H54 (cell line): ENCODE data around the gene ABLIM2.

Source experiments
- DNase-seq: peaks from one replicate; pipeline ENCODE4 v3.0.0; 2011; ENCODE audit warnings: low spot score, mixed read lengths; ENCODE audit not compliant: insufficient read length
- FAIRE-seq: peaks from 3 replicates; lab custom pipeline; 2011; peaks lifted over from hg19 to GRCh38; lab: Jason Lieb, UNC
- POLR2A ChIP-seq: IDR thresholded peaks from 2 replicates; pipeline ENCODE4 v1.6.1; 2011; ENCODE audit warnings: low read depth, mild to moderate bottlenecking, low read length

The ABLIM2 gene

DNA sequence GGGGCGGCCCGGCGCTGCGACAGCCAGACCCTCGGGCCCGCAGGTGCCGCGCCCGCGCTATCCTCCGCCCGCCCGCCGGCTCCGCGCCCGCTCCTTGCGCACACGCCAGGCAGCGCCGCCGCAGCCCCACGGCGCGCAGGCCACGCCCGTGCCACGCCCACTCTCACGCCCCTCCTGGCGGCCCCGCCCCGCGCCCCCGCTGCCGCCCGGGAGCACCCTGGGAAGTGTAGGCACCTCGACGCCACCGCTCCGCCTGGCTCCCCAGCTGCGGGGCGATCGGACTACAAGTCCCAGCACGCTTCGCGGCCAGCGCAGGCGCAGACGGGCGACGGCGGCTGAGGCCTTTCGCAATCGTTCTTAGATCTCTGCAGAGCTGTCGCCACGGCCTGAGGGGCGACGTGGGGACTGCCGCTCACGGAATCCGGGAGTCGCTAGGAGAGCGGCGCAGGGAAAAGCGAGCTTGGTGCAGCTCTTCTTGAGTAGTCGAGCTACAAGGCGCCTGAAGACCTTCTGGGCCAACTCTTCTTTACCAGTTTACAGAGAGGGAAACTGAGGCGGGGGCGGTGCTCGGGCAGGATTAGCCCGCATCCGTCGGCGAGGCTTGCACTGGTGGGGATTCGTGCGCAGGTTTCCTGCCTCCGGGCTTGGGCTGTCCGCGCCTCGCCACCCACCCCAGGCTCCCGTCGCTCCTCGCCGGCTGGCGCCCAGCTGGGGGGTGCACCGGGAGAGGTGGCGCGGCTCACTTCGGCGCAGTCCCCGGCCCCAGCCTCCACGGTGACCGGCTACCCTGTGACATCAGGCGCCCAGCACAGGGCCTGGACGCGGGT lies at the start of gene ABLIM2:
Gene ABLIM2, minus strand, starts transcription at position 104 of the 827 bp plus-strand sequence. CDS start 124 bp downstream, outside the sequence.
- TF ChIP-seq POLR2A, result peak; percentile 83
- DNase-seq, result peak; percentile 75
- FAIRE-seq, result no peak

- no peak for TF ChIP-seq POLR2A
- no peak for FAIRE-seq
- no peak for DNase-seq
These were observed 48.7 kb upstream of the ABLIM2 start for GRCh38 chr4:8207314-8207713.

GRCh38 chr4:8205749-8206611 lies 47.4 kb upstream of the ABLIM2 start:
- no peak for FAIRE-seq

DNA sequence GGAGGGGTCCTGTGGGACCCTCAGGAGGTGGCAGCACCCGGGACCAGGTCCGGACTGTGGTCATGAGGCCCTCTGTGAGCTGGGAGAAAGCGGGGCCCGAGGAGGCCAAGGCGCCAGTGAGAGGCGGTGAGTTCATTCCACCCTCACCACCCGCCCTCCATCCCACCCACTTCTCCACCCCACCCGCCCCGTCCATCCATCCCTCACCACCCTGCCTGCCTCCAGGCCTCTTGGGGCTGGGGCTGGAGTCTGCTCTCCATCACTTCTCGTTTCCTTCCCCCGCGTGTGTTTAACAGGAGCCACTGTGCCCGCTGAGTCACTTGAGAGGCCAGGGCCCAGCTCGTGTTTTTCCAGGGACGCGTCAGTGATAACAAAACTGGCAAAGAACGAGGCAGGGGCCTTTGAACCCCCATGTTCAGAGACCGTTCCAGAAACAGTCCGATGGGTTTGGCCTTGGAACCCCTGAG lies 46.7 kb upstream of the ABLIM2 start:
- FAIRE-seq (no peak), DNase-seq (no peak)
- TF ChIP-seq POLR2A, result no peak

More at GRCh38 chr4:8205749-8206611, 47.4 kb upstream of the ABLIM2 start:
- DNase-seq, result no peak
- no peak for TF ChIP-seq POLR2A

DNA sequence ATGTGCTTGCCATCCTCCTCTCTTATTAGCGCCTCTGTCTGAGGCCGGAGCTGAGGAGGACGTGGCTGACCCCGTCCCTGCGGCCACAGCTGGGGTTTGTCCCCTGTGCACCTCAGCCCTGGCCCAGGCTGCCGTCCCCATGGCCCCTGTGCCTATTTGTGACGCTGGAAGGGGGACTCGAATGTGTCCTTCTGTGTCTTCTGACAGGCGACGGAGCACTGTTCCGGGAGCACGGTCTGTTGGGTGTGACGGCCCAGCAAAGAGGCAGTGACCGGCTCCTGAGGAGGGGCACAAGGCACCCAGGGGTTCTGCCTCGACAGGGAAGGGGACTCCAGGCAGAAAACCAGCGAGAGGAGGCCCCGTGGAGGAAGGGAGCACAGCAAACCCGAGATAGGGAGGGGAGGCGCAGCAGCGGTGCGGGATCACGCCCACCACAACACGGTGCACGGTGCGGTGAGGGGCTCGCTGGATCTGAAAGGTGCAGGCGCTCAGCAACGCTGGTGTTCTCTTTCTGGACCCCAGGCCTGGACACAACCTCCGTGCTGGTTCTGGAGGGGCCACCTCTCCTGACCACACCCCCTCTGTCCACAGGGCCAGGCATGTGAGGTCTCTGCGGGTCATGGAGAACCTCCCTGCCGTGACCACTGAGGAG lies 46.1 kb upstream of the ABLIM2 start:
- FAIRE-seq, result no peak

GRCh38 chr4:8203817-8204216 lies 45.2 kb upstream of the ABLIM2 start:
- no peak for TF ChIP-seq POLR2A
- DNase-seq (no peak), FAIRE-seq (no peak)

More for the DNA sequence above, 46.1 kb upstream of the ABLIM2 start:
- DNase-seq, result no peak
- TF ChIP-seq POLR2A, result no peak

DNA sequence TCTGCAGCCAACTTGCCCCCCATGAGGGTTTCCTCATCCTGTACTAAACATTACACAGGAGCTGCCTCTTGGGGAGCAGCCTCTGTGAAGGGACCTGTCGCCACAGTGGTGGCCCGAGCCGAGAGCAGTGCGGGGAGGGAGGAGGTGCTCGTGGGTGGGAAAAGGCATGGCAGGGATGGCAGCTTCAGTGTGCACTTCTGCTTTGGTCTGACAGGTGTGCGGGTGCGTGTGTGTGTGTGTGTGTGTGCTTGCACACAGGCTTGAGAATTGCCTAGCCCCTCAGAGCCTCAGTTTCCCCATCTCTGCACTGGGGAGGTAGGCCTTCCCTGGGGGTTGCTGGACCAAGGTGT lies 44.4 kb upstream of the ABLIM2 start:
- DNase-seq (no peak), FAIRE-seq (no peak)

GRCh38 chr4:8202108-8203051 lies 43.8 kb upstream of the ABLIM2 start:
- no peak for FAIRE-seq
- no peak for TF ChIP-seq POLR2A
- DNase-seq, result no peak

More for the DNA sequence above, 44.4 kb upstream of the ABLIM2 start:
- TF ChIP-seq POLR2A, result no peak

GRCh38 chr4:8201321-8201781 lies 42.7 kb upstream of the ABLIM2 start:
- DNase-seq (no peak), FAIRE-seq (no peak)
- TF ChIP-seq POLR2A, result no peak

GRCh38 chr4:8200302-8200975 lies 41.8 kb upstream of the ABLIM2 start:
- no peak for DNase-seq
- FAIRE-seq, result no peak

DNA sequence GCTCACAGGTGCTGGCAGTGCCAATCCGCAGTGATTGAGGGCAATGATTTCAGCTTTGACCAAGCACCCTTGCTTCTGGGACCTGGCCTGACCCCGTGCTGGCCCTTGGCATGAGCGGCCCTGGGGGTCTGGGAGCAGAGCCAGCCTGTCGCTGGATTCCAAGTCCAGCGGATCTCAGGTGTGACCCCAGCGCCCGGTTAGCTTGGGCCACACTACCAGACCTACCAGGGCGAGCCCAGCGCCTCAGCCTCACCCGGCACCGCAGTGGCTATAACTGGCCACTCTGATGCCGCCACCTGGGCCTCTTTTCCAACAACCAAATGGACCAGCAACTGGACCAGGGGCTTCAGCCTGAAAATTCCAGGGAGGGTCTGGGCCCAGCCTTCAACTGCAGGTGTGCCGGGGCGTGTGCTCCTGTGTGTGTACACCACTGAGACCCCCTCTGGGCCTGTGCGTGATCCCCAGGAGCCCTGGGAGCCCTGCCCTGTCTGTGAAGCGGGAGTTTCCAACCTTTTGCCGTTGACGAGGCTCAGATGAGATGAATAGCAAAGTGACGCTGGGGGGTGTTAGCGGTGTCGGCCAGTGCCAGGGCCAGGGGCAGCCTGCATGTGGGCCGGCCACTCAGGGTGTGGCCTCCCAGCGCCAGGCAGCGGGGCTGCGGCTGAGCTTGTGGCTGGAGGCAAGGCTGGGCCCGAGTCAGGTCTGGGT lies 41.1 kb upstream of the ABLIM2 start:
- FAIRE-seq (no peak), DNase-seq (no peak)
- no peak for TF ChIP-seq POLR2A

More at GRCh38 chr4:8200302-8200975, 41.8 kb upstream of the ABLIM2 start:
- no peak for TF ChIP-seq POLR2A
